Measurements from ENCODE around the gene KLF14.

DNA sequence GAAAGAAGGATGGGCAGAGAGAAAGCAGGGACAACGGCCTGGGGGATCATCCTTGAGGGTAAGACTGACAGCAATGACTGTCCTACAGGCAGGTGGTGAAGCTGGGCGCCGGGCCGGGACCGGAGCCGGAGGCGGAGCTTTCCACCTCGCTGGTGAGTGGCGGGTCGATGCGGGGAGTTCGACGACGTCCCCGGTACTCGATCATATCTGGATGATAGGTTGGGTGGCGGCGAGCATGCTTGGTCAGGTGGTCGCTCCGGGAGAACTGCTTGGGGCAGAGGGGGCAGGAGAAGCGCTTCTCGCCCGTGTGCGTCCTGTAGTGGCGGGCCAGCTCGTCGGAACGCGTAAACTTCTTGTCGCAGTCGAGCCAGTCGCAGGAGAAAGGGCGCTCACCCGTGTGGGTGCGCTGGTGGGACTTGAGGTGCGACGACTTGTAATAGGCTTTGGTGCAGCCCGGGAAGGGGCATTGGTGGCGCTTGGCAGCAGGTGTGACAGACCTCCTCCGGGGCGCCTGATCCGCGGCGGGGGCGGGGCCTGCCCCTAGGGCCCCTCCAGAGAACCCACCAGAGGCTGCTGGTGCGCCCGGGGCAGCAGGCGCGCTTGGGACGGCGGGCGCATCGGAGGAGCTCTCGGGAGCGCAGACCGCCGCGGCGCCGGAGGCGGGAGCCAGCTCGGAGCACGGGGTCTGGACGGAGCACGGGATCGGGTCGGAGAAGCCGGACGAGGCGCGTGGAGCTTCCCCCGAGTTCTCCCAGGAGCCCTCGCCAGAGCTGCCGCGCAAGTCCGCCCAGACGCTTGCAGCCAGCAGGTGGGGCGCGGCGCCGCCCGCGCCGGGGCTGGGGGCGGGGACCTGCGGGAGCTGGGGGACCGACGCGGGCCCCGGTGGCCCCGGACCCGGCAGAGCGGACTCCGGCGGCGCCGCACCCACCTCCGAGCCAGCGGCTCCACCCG, 752 bp downstream of the KLF14 start:
- TF ChIP-seq, protein P1, sequence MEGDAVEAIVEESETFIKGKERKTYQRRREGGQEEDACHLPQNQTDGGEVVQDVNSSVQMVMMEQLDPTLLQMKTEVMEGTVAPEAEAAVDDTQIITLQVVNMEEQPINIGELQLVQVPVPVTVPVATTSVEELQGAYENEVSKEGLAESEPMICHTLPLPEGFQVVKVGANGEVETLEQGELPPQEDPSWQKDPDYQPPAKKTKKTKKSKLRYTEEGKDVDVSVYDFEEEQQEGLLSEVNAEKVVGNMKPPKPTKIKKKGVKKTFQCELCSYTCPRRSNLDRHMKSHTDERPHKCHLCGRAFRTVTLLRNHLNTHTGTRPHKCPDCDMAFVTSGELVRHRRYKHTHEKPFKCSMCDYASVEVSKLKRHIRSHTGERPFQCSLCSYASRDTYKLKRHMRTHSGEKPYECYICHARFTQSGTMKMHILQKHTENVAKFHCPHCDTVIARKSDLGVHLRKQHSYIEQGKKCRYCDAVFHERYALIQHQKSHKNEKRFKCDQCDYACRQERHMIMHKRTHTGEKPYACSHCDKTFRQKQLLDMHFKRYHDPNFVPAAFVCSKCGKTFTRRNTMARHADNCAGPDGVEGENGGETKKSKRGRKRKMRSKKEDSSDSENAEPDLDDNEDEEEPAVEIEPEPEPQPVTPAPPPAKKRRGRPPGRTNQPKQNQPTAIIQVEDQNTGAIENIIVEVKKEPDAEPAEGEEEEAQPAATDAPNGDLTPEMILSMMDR (IDR thresholded peaks at IDR 0.05; ENCODE audit: insufficient read depth, low read depth, low read length), result no peak
- no peak for TF ChIP-seq EZH2 (IDR thresholded peaks at IDR 0.05; ENCODE audit: insufficient read depth, low read length)
